Hippocampal formation (tissue), 2 donors: ENCODE results near the gene INTS15.

Source experiments
- DNase-seq, 2 donors: peaks; one replicate each; lab custom pipeline; 2025; lab: John Stamatoyannopoulos, UW

INTS15 gene

GRCh38 chr7:6642861-6643640 lies 53.2 kb downstream of the INTS15 start:
- no peak for DNase-seq

- no peak for DNase-seq
Measured at GRCh38 chr7:6643915-6644625, 54.2 kb downstream of the INTS15 start.

GRCh38 chr7:6644728-6645127 lies 54.9 kb downstream of the INTS15 start:
- DNase-seq, result no peak

- no peak for DNase-seq
Measured at GRCh38 chr7:6646465-6646864, 56.6 kb downstream of the INTS15 start.

- no peak for DNase-seq
Measured at GRCh38 chr7:6647080-6647479, 57.3 kb downstream of the INTS15 start.

GRCh38 chr7:6647541-6647940 lies 57.7 kb downstream of the INTS15 start:
- no peak for DNase-seq

GRCh38 chr7:6648066-6648814 lies 58.4 kb downstream of the INTS15 start:
- DNase-seq, result no peak

- DNase-seq, result no peak
Measured at GRCh38 chr7:6648815-6649104, 58.9 kb downstream of the INTS15 start.

- DNase-seq, result no peak
Measured at GRCh38 chr7:6649241-6649961, 59.6 kb downstream of the INTS15 start.

- no peak for DNase-seq
Measured at GRCh38 chr7:6650086-6650485, 60.3 kb downstream of the INTS15 start.

- DNase-seq, result no peak
Measured at GRCh38 chr7:6650521-6651011, 60.7 kb downstream of the INTS15 start.

GRCh38 chr7:6651851-6652445 lies 62.1 kb downstream of the INTS15 start:
- DNase-seq, result no peak

GRCh38 chr7:6652446-6653011 lies 62.7 kb downstream of the INTS15 start:
- DNase-seq, result no peak

- no peak for DNase-seq
Measured at GRCh38 chr7:6653071-6654003, 63.5 kb downstream of the INTS15 start.

- DNase-seq, result no peak
Measured at GRCh38 chr7:6654113-6654841, 64.5 kb downstream of the INTS15 start.

- DNase-seq, result no peak
Measured at GRCh38 chr7:6654842-6655610, 65.2 kb downstream of the INTS15 start.

GRCh38 chr7:6655636-6656385 lies 66.0 kb downstream of the INTS15 start:
- DNase-seq, result no peak

GRCh38 chr7:6656413-6656812 lies 66.6 kb downstream of the INTS15 start:
- no peak for DNase-seq
